GM18870 (cell line): Measurements from ENCODE around the gene CALN1.
"Not testable (repeated sequence)": the region's sequence is repeated elsewhere in the genome, so short reads cannot be mapped to it uniquely, and the experiment has no call there.

Experiments
- ATAC-seq: cut with Tn5 transposase; IDR thresholded peaks from one replicate; pipeline ENCODE4 v1.9.1; 2021; ENCODE audit warnings: moderate library complexity; ENCODE audit not compliant: unreplicated experiment

CALN1 gene

GRCh38 chr7:72106405-72106804 lies 305.7 kb downstream of the CALN1 start:
- no peak for ATAC-seq

- no peak for ATAC-seq
These were observed 310.7 kb downstream of the CALN1 start for GRCh38 chr7:72101444-72101843.

GRCh38 chr7:72099784-72100183 lies 312.4 kb downstream of the CALN1 start:
- no peak for ATAC-seq

- ATAC-seq = no peak
These were observed 313.1 kb downstream of the CALN1 start for GRCh38 chr7:72098807-72099580.

GRCh38 chr7:72097226-72097625 lies 314.9 kb downstream of the CALN1 start:
- no peak for ATAC-seq

GRCh38 chr7:72092769-72093168 lies 319.4 kb downstream of the CALN1 start:
- ATAC-seq = no peak

GRCh38 chr7:72087926-72088325 lies 324.2 kb downstream of the CALN1 start:
- ATAC-seq = no peak

GRCh38 chr7:72080865-72081510 lies 331.1 kb downstream of the CALN1 start:
- ATAC-seq = no peak

- no peak for ATAC-seq
These were observed 331.8 kb downstream of the CALN1 start for GRCh38 chr7:72080341-72080766.

- no peak for ATAC-seq
These were observed 333.3 kb downstream of the CALN1 start for GRCh38 chr7:72078856-72079255.

GRCh38 chr7:72078301-72078700 lies 333.8 kb downstream of the CALN1 start:
- no peak for ATAC-seq

GRCh38 chr7:72077786-72078185 lies 334.4 kb downstream of the CALN1 start:
- no peak for ATAC-seq

GRCh38 chr7:72072901-72073300 lies 339.2 kb downstream of the CALN1 start:
- no peak for ATAC-seq

- no peak for ATAC-seq
These were observed 342.9 kb downstream of the CALN1 start for GRCh38 chr7:72069263-72069662.

GRCh38 chr7:72065764-72066163 lies 346.4 kb downstream of the CALN1 start:
- not testable (repeated sequence) for ATAC-seq

GRCh38 chr7:72064916-72065315 lies 347.2 kb downstream of the CALN1 start:
- no peak for ATAC-seq

- ATAC-seq = no peak
These were observed 348.8 kb downstream of the CALN1 start for GRCh38 chr7:72063330-72063729.

GRCh38 chr7:72062666-72063065 lies 349.5 kb downstream of the CALN1 start:
- no peak for ATAC-seq

GRCh38 chr7:72059925-72060324 lies 352.2 kb downstream of the CALN1 start:
- ATAC-seq = no peak

GRCh38 chr7:72058579-72058978 lies 353.6 kb downstream of the CALN1 start:
- ATAC-seq = no peak

- no peak for ATAC-seq
These were observed 354.3 kb downstream of the CALN1 start for GRCh38 chr7:72057796-72058195.

- ATAC-seq = no peak
These were observed 354.9 kb downstream of the CALN1 start for GRCh38 chr7:72057231-72057630.
